ENCODE data around the gene PSTK.

Gene PSTK

DNA sequence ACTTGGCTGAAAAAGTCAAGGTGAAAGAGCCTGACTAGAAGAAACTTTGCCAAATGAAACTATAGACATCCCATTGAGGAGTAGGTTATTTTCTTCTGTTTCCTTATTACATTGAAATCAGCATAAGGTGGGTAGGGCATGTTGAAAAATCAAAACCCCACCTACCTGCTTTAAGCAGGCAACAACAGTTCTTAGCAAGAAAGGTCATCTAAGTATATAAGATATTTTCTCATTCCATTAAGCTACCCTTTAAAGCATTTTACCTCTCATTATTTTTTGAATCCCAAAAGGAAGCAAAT lies 59.4 kb downstream of the PSTK start:
- no peak overlapping the region for H3K27ac ChIP-seq (ENCODE audit: low read length)
- peaks cover 0 to 15% of the 10 kb centered on the region in 2 donors for H3K36me3 ChIP-seq (ENCODE audit: control insufficient read depth in 2 of 2, insufficient read depth in 2 of 2, low read length in 2 of 2)
- H3K27me3 ChIP-seq (ENCODE audit: control insufficient read depth in 1 of 2, insufficient read depth in 2 of 2, low read length in 2 of 2): no peaks in the 10 kb centered on the region
- H3K9ac ChIP-seq (ENCODE audit: low read length in 2 of 2): no peak overlapping the region
- no peaks in the 10 kb centered on the region for H3K4me1 ChIP-seq (ENCODE audit: control insufficient read depth, insufficient read depth, low read length)
- no peak overlapping the region for H3K4me3 ChIP-seq (ENCODE audit: low read length in 2 of 2)
- no peaks in the 10 kb centered on the region for H3K9me3 ChIP-seq (ENCODE audit: control insufficient read depth in 2 of 2, low read length in 2 of 2)
